Endothelial cell (in vitro differentiated cells): Measurements from ENCODE around the gene BTBD1. TPM values are rescaled to one million over a fixed set of nuclear protein-coding genes. Genes with fewer than 3 reads are reported as not detected.

ENCODE experiments used
- DNase-seq: peaks from one replicate; pipeline ENCODE4 v3.0.0; 2021; ENCODE audit warnings: low spot score
- H3K27ac Mint-ChIP-seq: one replicate; pipeline ENCODE4 v1.8.0; 2021; ENCODE audit warnings: mixed read lengths, inconsistent platforms; ENCODE audit not compliant: unreplicated experiment
- H3K27me3 Mint-ChIP-seq: one replicate; pipeline ENCODE4 v1.8.0; 2021; ENCODE audit warnings: mild to moderate bottlenecking, moderate library complexity, mixed read lengths, inconsistent platforms; ENCODE audit not compliant: unreplicated experiment
- H3K36me3 Mint-ChIP-seq: one replicate; pipeline ENCODE4 v1.8.0; 2021; ENCODE audit warnings: mild to moderate bottlenecking, low read depth, mixed read lengths, inconsistent platforms; ENCODE audit not compliant: unreplicated experiment
- H3K4me1 Mint-ChIP-seq: one replicate; pipeline ENCODE4 v1.8.0; 2021; ENCODE audit warnings: mild to moderate bottlenecking, mixed read lengths, inconsistent platforms; ENCODE audit not compliant: unreplicated experiment
- H3K4me3 Mint-ChIP-seq: one replicate; pipeline ENCODE4 v1.8.0; 2021; ENCODE audit warnings: mild to moderate bottlenecking, mixed read lengths, inconsistent platforms; ENCODE audit not compliant: unreplicated experiment
- H3K9me3 Mint-ChIP-seq: one replicate; pipeline ENCODE4 v1.8.0; 2021; ENCODE audit warnings: mixed read lengths, inconsistent platforms; ENCODE audit not compliant: unreplicated experiment
- CTCF ChIP-seq: fragments of 200-600 bp; sonication (generic); IDR thresholded peaks from one replicate; pipeline ENCODE4 v1.5.0; 2021; ENCODE audit warnings: antibody characterized with exemption; ENCODE audit not compliant: unreplicated experiment
- total RNA-seq: library from RNA; stranded (reverse); fragmentation: NEBNext Ultra II Directional; extraction: Animal tissue kit (Norgen Biotek cat#: 25700); gene quantifications from one replicate; pipeline ENCODE4 v1.2.1, GENCODE V29; 2021; ENCODE audit not compliant: unreplicated experiment

BTBD1 gene
- total RNA-seq, 1 donor from 2014 or later, result 47.2 TPM

- H3K27me3 Mint-ChIP-seq, result no peaks in the 10 kb centered on the region
- H3K27ac Mint-ChIP-seq, result peak overlapping the region; percentile 74
- H3K4me1 Mint-ChIP-seq, result no peaks in the 10 kb centered on the region
These were observed 548 bp upstream of the BTBD1 start for GRCh38 chr15:83067638-83067962.

GRCh38 chr15:83066034-83066733 lies 868 bp downstream of the BTBD1 start:
- Mint-ChIP-seq H3K36me3 (no peaks in the 10 kb centered on the region), H3K27me3 (no peaks in the 10 kb centered on the region), H3K27ac (peak overlapping the region; percentile 64), H3K4me1 (no peaks in the 10 kb centered on the region), H3K9me3 (no peaks in the 10 kb centered on the region), H3K4me3 (peak overlapping the region; percentile 83)
- TF ChIP-seq CTCF, result no peak
- no peak for DNase-seq

More at GRCh38 chr15:83067638-83067962, 548 bp upstream of the BTBD1 start:
- TF ChIP-seq CTCF, result no peak
- Mint-ChIP-seq H3K9me3 (no peaks in the 10 kb centered on the region), H3K36me3 (no peaks in the 10 kb centered on the region), H3K4me3 (peak overlapping the region; percentile 73)
- DNase-seq, result no peak

- no peak for TF ChIP-seq CTCF
- no peaks in the 10 kb centered on the region for H3K9me3 Mint-ChIP-seq
- H3K27ac Mint-ChIP-seq, result peak overlapping the region; percentile 3
- peak overlapping the region; percentile 83 for H3K4me3 Mint-ChIP-seq
- no peaks in the 10 kb centered on the region for H3K27me3 Mint-ChIP-seq
- DNase-seq, result no peak
- H3K4me1 Mint-ChIP-seq, result no peaks in the 10 kb centered on the region
- no peaks in the 10 kb centered on the region for H3K36me3 Mint-ChIP-seq
These were observed 1.6 kb downstream of the BTBD1 start for GRCh38 chr15:83065431-83065830.

GRCh38 chr15:83064859-83065258 lies 2.2 kb downstream of the BTBD1 start:
- H3K9me3 Mint-ChIP-seq, result no peaks in the 10 kb centered on the region
- DNase-seq, result no peak
- peak overlapping the region; percentile 83 for H3K4me3 Mint-ChIP-seq
- no peaks in the 10 kb centered on the region for H3K4me1 Mint-ChIP-seq
- no peaks in the 10 kb centered on the region for H3K27me3 Mint-ChIP-seq
- H3K36me3 Mint-ChIP-seq, result no peaks in the 10 kb centered on the region
- H3K27ac Mint-ChIP-seq, result no peak overlapping the region
- no peak for TF ChIP-seq CTCF

- no peak for DNase-seq
- no peaks in the 10 kb centered on the region for H3K9me3 Mint-ChIP-seq
- H3K27ac Mint-ChIP-seq, result no peak overlapping the region
- H3K4me1 Mint-ChIP-seq, result no peaks in the 10 kb centered on the region
- H3K27me3 Mint-ChIP-seq, result no peaks in the 10 kb centered on the region
- no peak overlapping the region for H3K4me3 Mint-ChIP-seq
- H3K36me3 Mint-ChIP-seq, result no peaks in the 10 kb centered on the region
- no peak for TF ChIP-seq CTCF
These were observed 3.5 kb downstream of the BTBD1 start for GRCh38 chr15:83063551-83063950.
